ENCODE measurements around the gene PADI3. TPM values are rescaled to one million over a fixed set of nuclear protein-coding genes. Genes with fewer than 3 reads are reported as not detected.

Gene PADI3
- polyA plus RNA-seq, 1 of the 3 experiments (the other 2 are of a cell fraction): 0.30 TPM

DNA sequence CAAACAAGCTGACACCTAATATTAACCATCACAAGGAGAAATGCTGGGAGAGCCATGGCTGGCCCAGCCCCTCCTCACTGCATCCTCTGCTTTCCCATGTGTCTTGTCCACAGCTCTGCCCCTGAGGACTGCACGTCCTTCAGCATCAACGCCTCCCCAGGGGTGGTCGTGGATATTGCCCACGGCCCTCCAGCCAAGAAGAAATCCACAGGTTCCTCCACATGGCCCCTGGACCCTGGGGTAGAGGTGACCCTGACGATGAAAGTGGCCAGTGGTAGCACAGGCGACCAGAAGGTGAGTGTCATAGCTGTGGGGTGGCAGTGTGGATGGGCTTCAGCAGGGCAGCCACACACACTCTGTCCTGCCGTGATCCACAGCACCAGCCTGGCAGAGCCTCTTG is 82.0 kb downstream of the PADI3 start (continued):
- no peak for TF ChIP-seq RXRA (IDR thresholded peaks at IDR 0.05; ENCODE audit: borderline replicate concordance, low read depth)

DNA sequence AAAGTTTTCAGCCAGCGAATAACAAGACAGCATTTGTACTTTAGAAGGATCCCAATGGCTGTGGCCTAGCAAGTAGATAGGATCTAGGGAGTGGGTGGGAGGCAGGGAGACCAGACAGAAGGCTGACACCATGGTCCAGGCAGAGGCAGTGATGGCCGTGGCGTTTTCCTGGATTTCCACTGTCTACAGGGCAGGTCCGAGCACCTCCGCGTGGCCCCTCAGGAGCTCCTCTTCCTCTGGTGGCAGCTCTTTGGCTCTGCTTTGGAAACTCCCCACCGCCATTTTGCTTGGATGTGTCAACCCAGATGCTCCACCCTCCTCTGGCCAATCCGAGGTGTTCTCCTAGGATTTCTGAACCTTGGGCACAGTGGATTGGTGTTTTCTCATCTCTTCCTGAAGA is 84.2 kb downstream of the PADI3 start:
- Histone ChIP-seq H3K4me1 (ENCODE audit: control insufficient read depth in 1 of 2, insufficient read depth in 2 of 2, low read depth in 1 of 2, low read length in 1 of 2) (no peaks in the 10 kb centered on the region), H3K4me2 (no peak overlapping the region), H3K9me3 (no peaks in the 10 kb centered on the region), H3K79me2 (ENCODE audit: insufficient read depth) (no peaks in the 10 kb centered on the region), H3F3A (replicated peaks; ENCODE audit: insufficient read depth) (no peaks in the 10 kb centered on the region), H3K4me3 (ENCODE audit: low read depth in 2 of 2, low read length in 1 of 2) (no peak overlapping the region), H3K9ac (no peak overlapping the region), H4K20me1 (ENCODE audit: insufficient read depth) (no peaks in the 10 kb centered on the region), H3K27me3 (ENCODE audit: insufficient read depth) (peaks cover 7% of the 10 kb centered on the region; the same call in 1 of the 2 replicates), H2AFZ (ENCODE audit: low read depth) (no peak overlapping the region), H3K27ac (ENCODE audit: low read depth in 2 of 2, low read length in 1 of 2) (no peak overlapping the region), H3K36me3 (replicated peaks in 1 of 2; ENCODE audit: control insufficient read depth in 1 of 2, insufficient read depth in 2 of 2, low read length in 1 of 2) (no peaks in the 10 kb centered on the region), H3K9me2 (no peaks in the 10 kb centered on the region)
- CTCF ChIA-PET: interaction anchor here (0.6 to 9.4 kb wide), 2 partner anchors 208 to 417 kb away, joined by 3 to 60 read pairs; no protein-coding TSS in a partner anchor
- DNase-seq: no peak
- 51% methylated on average over 8 of the region's 8 CpGs for WGBS (ENCODE audit: low lambda C conversion rate)
- TF ChIP-seq POLR2AphosphoS5 (IDR thresholded peaks at IDR 0.05; ENCODE audit: low read depth, low read length): no peak
- TF ChIP-seq, protein P1, sequence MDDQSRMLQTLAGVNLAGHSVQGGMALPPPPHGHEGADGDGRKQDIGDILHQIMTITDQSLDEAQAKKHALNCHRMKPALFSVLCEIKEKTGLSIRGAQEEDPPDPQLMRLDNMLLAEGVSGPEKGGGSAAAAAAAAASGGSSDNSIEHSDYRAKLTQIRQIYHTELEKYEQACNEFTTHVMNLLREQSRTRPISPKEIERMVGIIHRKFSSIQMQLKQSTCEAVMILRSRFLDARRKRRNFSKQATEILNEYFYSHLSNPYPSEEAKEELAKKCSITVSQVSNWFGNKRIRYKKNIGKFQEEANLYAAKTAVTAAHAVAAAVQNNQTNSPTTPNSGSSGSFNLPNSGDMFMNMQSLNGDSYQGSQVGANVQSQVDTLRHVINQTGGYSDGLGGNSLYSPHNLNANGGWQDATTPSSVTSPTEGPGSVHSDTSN (IDR thresholded peaks at IDR 0.05): no peak
- TF ChIP-seq GABPA (IDR thresholded peaks at IDR 0.05; ENCODE audit: low read depth): no peak
- no peak for TF ChIP-seq EZH2phosphoT487 (IDR thresholded peaks at IDR 0.05; ENCODE audit: borderline replicate concordance, low read depth)
- TF ChIP-seq MEF2A (IDR thresholded peaks at IDR 0.05; ENCODE audit: borderline replicate concordance, low read depth): no peak
- no peak for TF ChIP-seq CHD2 (IDR thresholded peaks at IDR 0.05; ENCODE audit: low read length, partially characterized antibody)
- no peak for TF ChIP-seq YY1 (IDR thresholded peaks at IDR 0.05; ENCODE audit: low read depth)
- TF ChIP-seq, protein P2, sequence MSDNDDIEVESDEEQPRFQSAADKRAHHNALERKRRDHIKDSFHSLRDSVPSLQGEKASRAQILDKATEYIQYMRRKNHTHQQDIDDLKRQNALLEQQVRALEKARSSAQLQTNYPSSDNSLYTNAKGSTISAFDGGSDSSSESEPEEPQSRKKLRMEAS (IDR thresholded peaks at IDR 0.05; ENCODE audit: low read depth): no peak
- TF ChIP-seq, protein P3, sequence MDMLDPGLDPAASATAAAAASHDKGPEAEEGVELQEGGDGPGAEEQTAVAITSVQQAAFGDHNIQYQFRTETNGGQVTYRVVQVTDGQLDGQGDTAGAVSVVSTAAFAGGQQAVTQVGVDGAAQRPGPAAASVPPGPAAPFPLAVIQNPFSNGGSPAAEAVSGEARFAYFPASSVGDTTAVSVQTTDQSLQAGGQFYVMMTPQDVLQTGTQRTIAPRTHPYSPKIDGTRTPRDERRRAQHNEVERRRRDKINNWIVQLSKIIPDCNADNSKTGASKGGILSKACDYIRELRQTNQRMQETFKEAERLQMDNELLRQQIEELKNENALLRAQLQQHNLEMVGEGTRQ (IDR thresholded peaks at IDR 0.05; ENCODE audit: borderline replicate concordance, low read depth, low read length): no peak
- no peak for TF ChIP-seq EP300 (IDR thresholded peaks at IDR 0.05; ENCODE audit: borderline replicate concordance in 1 of 2, low read depth in 1 of 2, low read length in 1 of 2)
- no peak for TF ChIP-seq JUND (IDR thresholded peaks at IDR 0.05)
- no peak for TF ChIP-seq MXI1 (IDR thresholded peaks at IDR 0.05; ENCODE audit: low read depth, low read length)
- no peak for TF ChIP-seq RAD21 (IDR thresholded peaks at IDR 0.05; ENCODE audit: low read length)
- TF ChIP-seq FOXM1 (IDR thresholded peaks at IDR 0.05; ENCODE audit: low read depth): no peak
- TF ChIP-seq FOXJ3 (CRISPR knock-in tag; IDR thresholded peaks at IDR 0.05): no peak
- no peak for TF ChIP-seq SMC3 (IDR thresholded peaks at IDR 0.05; ENCODE audit: low read depth, low read length)
- TF ChIP-seq FOSL2 (IDR thresholded peaks at IDR 0.05; ENCODE audit: borderline replicate concordance, low read depth): no peak
- TF ChIP-seq, protein P4, sequence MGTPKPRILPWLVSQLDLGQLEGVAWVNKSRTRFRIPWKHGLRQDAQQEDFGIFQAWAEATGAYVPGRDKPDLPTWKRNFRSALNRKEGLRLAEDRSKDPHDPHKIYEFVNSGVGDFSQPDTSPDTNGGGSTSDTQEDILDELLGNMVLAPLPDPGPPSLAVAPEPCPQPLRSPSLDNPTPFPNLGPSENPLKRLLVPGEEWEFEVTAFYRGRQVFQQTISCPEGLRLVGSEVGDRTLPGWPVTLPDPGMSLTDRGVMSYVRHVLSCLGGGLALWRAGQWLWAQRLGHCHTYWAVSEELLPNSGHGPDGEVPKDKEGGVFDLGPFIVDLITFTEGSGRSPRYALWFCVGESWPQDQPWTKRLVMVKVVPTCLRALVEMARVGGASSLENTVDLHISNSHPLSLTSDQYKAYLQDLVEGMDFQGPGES (IDR thresholded peaks at IDR 0.05; ENCODE audit: low read depth, low read length): no peak
- POLR2A ChIA-PET: interaction anchor here (0.5 kb wide), 1 partner anchor 154 kb away, joined by 3 read pairs; no protein-coding TSS in a partner anchor

Small RNAs within 50 kb of the gene (small RNA-seq; reads per million reads assigned to genes)
- gene MIR3972: 0 reads per million in 7 experiments

Other genes starting within 250 kb of the PADI3 start
- 15.9 and 29.3 TPM in 2 replicates for gene ATP13A2, start 237.2 kb upstream of the PADI3 start, polyA plus RNA-seq (2012; rRNA removed)
- gene SDHB, start 195.1 kb upstream of the PADI3 start, polyA plus RNA-seq (2012; rRNA removed): 128 and 139 TPM in 2 replicates
- 0.52 and 0.58 TPM in 2 replicates for gene PADI2, start 129.6 kb upstream of the PADI3 start, polyA plus RNA-seq (2012; rRNA removed)
- gene PADI1, start 44.0 kb upstream of the PADI3 start, polyA plus RNA-seq (2012; rRNA removed): 0.26 and 0.62 TPM in 2 replicates
- not detected in 2 replicates for gene PADI4, start 59.1 kb downstream of the PADI3 start, polyA plus RNA-seq (2012; rRNA removed)
- gene PADI6, start 123.1 kb downstream of the PADI3 start, polyA plus RNA-seq (2012; rRNA removed): not detected in 2 replicates
- 48.2 and 53.8 TPM in 2 replicates for gene RCC2, start 190.6 kb downstream of the PADI3 start, polyA plus RNA-seq (2012; rRNA removed)